DMS114 treated with DMSO at 0.1 percent for 48 hours (cell line): ENCODE results near the gene MEGF10.
"Not testable (repeated sequence)": the region's sequence is repeated elsewhere in the genome, so short reads cannot be mapped to it uniquely, and the experiment has no call there.

Source experiments
- DNase-seq: peaks from one replicate; lab custom pipeline; 2025; ENCODE audit not compliant: unreplicated experiment; lab: John Stamatoyannopoulos, UW

Gene MEGF10

GRCh38 chr5:127297348-127298035 lies 6.9 kb downstream of the MEGF10 start:
- no peak for DNase-seq

DNA sequence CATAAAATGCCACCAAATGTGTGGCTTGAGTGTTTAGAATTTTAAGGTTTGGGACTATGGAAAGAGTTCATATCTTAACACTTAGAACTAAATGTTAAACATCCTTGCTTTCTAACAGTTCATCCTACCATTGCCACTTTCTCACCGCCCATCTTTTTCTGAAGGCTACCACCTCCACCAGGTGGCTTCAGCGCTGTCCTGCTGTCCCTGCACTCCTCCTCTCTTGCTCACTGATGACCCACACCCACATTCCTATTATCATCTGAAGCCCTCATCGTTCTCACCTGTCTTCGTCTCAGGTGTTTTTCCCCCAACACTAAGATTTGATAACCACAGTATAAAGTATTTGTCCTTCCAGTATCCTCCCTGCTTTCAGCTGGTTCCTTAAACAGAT lies 7.4 kb downstream of the MEGF10 start:
- DNase-seq: no peak

DNA sequence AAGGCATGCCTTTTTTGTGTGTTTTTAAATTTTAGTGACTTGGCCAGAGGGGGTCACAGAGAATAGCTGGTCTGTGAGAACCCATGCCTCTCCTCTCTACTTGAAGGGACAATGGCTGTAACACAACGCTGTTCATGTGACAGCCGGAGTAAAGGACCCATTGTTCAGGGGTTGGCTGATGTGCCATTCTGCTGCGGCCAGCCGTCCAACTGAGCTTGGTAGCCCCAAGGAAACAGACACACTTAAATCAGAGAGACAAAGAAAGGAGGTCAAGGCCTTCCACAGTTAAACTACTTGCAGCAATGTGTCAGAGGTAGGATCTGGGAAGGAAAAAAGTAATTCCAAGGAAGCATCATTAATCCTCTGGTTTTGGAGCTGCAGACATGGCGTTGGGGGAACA lies 8.1 kb downstream of the MEGF10 start:
- DNase-seq: no peak

- DNase-seq: no peak
Observed at GRCh38 chr5:127299678-127300077, 9.1 kb downstream of the MEGF10 start.

- DNase-seq: no peak
Observed at GRCh38 chr5:127302509-127302908, 11.9 kb downstream of the MEGF10 start.

GRCh38 chr5:127303404-127303803 lies 12.8 kb downstream of the MEGF10 start:
- DNase-seq: no peak

GRCh38 chr5:127305493-127305892 lies 14.9 kb downstream of the MEGF10 start:
- DNase-seq: no peak

- no peak for DNase-seq
Observed at GRCh38 chr5:127306036-127306435, 15.4 kb downstream of the MEGF10 start.

GRCh38 chr5:127306647-127307046 lies 16.1 kb downstream of the MEGF10 start:
- DNase-seq: no peak

DNA sequence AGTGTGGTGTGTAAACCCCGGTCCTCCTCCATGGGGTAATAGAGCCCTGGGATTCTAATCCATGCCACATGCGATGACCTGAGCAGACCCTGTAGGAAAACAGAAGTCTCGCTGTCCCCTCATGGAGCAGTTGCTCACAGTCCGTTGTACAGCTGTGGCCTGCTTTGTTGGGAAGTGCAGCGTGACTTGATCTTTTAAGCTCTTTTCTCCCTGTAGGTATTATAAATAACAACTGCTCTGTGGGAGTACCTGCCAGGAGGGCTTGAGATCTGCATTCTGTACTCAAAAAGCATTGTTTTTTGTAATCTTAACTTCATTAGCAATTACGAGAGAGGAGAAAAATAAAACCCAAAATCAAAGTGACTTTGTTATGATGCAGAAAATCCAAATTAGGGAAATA lies 17.3 kb downstream of the MEGF10 start:
- no peak for DNase-seq

DNA sequence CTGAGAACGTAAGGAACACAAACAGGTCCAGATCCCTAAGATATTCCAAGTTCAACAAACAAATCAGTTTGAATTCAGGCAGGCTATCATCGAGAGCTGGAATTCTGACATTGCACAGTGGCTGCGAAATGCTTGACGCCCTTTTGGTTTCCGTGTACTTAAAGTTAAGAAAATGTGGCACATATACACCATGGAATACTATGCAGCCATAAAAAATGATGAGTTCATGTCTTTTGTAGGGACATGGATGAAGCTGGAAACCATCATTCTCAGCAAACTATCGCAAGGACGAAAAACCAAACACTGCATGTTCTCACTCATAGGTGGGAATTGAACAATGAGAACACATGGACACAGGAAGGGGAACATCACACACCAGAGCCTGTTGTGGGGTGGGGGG lies 17.7 kb downstream of the MEGF10 start:
- DNase-seq: not testable (repeated sequence)

GRCh38 chr5:127308945-127309344 lies 18.3 kb downstream of the MEGF10 start:
- no peak for DNase-seq

DNA sequence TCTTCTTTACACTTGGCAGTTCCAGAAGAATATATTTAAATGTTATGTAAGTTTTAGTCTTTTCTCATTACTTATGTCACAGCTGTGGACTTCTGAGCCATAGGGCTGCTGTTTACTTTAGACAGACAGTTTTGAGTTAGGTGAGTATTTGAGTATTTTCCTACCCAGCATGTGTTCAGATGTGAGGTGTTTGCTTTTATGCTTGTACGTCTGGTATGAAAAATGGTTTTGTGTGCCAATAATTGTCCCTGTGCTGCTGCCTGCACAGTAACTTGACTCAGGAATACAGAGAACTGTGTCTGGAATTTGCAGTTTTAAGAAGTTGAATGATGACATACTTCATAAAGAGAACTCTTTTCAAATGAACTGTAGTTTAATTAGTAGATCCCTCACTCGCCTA lies 20.8 kb downstream of the MEGF10 start:
- no peak for DNase-seq

DNA sequence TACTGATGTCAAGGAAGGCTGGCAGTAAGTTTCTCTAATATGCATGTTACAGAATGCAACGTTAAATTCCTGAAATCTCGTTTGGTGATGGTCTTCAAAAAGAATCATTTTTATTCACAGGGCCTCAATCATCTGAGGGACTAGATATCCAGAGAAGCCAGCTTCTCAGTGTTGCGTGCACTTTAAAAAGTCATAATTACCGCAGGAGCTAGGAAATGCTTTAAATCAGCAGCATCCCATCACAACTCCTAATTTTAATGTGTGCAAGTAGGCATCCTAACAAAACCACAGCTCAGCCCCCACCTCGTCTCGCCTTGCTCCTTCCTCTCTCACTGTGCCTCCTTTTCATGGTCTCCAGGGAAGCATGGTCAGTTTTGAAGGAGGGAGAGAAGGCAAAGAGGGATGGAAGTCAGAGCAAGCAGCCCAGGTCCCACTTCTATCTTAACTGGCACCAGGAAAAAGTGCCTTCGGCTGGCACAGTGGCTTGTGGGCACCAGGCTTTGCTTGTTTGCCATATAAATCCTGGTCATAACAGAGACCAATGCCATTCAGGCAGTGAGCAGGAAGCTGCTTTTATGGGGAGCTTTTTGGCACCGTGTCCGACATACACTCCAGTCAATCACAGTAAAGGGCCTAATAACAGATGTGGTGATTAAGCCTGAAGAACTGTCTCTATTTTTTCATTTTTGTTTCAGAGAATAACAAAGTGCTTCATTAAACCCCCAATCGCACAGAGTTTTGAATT lies 21.4 kb downstream of the MEGF10 start:
- no peak for DNase-seq

GRCh38 chr5:127313379-127313778 lies 22.8 kb downstream of the MEGF10 start:
- DNase-seq: no peak

- peak; percentile 3 for DNase-seq
Observed at GRCh38 chr5:127313847-127314473, 23.4 kb downstream of the MEGF10 start.

- no peak for DNase-seq
Observed at GRCh38 chr5:127316011-127316410, 25.4 kb downstream of the MEGF10 start.

DNA sequence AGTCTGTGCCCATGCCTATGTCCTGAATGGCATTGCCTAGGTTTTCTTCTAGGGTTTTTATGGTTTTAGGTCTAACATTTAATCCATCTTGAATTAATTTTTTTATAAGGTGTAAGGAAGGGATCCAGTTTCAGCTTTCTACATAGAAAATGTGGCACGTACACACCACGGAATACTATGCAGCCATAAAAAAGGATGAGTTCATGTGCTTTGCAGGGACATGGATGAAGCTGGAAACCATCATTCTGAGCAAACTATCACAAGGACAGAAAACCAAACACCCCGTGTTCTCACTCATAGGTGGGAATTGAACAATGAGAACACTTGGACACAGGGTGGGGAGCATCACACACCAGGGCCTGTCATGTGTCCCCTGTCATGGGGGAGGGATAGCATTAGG lies 26.8 kb downstream of the MEGF10 start:
- DNase-seq: not testable (repeated sequence)

- no peak for DNase-seq
Observed at GRCh38 chr5:127320032-127320965, 29.7 kb downstream of the MEGF10 start.

GRCh38 chr5:127321465-127321864 lies 30.9 kb downstream of the MEGF10 start:
- DNase-seq: no peak

DNA sequence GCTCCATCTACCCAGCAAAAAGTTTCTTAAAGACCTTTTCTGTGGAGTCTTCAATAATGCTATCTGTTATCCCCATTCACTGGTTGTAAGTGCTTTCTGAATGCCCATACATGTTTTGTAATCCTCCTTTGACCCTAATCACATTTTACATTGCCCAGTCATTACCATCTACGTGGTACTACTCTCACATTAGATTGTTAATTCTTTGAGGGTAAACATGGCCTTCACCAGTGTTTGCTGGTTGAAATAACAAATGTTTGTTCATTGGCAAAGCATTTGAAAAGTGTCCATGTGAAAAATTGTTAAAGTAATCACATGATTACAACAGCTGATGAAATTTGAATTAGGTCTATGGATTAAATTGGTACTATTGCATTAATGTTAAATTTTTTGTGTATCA lies 31.8 kb downstream of the MEGF10 start:
- no peak for DNase-seq
